HG02678 (cell line): ENCODE measurements around the gene BRAP.
"Not testable (repeated sequence)": the region's sequence is repeated elsewhere in the genome, so short reads cannot be mapped to it uniquely, and the experiment has no call there.

ENCODE experiments used
- ATAC-seq: cut with Tn5 transposase; IDR thresholded peaks from one replicate; pipeline ENCODE4 v1.9.1; 2021; ENCODE audit warnings: mild to moderate bottlenecking, moderate library complexity; ENCODE audit not compliant: unreplicated experiment

BRAP gene

DNA sequence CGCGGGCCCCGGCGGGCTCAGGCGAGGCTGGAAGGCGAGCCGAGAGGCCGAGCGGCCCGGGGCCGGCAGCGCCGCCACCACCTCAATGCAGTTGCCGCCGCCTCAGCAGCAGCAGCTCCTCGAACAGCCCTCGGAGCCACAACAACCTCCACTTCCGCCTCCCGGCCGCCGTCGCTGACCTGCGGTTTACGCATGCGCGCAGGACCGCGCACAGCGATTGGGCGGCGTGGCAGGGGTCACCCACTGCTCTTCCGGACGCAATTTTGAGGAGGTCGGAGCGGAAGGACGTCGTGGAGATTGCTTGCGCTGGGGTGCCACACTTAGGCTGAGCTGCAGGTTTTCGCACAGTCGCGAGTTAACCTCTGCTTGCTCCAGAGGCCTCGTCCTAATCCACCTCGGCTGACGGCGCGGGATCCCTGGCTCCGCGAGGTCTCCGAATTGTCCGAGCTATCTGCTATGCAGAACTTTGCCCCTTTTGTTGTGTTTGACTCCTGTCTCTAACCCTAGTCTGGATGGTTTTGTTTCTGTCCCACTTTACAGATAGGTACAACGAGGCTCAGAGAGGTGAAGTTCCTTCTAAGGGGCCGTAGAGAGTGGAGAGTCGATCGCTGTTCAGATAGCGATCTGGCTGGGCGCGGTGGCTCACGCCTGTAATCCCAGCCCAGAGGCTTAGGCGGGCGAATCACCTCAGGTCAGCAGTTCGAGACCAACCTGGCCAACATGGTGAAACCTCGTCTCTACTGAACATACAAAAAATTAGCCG is at the start of gene BRAP, which contains the start of gene ACAD10:
Gene BRAP (minus strand): TSS at position 146 of the 763 bp plus-strand sequence. CDS start 164 bp downstream, outside the sequence.
Gene ACAD10 (plus strand): TSS at position 243 of the 763 bp plus-strand sequence. CDS start 6,657 bp downstream, outside the sequence.
- peak; percentile 94 for ATAC-seq

GRCh38 chr12:111733340-111733915 is 47.7 kb upstream of the BRAP start:
- ATAC-seq: no peak

DNA sequence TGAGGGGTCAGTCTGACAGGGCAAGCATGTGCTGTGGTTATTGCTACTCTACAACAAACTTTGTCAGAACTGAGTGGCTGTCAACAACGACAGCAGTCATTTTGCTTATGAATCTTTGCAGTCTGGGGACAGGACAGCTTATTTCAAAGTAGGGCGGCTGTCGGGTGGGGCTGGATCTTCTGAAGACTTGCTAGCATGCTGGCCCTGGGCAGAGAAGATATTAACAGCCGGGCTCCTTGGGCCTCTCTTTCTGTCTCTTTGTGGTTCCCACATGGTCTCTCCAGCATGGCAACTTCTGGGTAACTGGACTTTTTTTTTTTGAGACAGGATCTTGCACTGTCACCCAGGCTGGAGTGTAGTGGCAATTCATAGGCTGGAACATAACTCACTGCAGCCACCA is 47.0 kb upstream of the BRAP start:
- no peak for ATAC-seq

GRCh38 chr12:111730420-111730819 is 44.7 kb upstream of the BRAP start:
- no peak for ATAC-seq

- no peak for ATAC-seq
These were observed 43.0 kb upstream of the BRAP start for GRCh38 chr12:111728795-111729194.

DNA sequence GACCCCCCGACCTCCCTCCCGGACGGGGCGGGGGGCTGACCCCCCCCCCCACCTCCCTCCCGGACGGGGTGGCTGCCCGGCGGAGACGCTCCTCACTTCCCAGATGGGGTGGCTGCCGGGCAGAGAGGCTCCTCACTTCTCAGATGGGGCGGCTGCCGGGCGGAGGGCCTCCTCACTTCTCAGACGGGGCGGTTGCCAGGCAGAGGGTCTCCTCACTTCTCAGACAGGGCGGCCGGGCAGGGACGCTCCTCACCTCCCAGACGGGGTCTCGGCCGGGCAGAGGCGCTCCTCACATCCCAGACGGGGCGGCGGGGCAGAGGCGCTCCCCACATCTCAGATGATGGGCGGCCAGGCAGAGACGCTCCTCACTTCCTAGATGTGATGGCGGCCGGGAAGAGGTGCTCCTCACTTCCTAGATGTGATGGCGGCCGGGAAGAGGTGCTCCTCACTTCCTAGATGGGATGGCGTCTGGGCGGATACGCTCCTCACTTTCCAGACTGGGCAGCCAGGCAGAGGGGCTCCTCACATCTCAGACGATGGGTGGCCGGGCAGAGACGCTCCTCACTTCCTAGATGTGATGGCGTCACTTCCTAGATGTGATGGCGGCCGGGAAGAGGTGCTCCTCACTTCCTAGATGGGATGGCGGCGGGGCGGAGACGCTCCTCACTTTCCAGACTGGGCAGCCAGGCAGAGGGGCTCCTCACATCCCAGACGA is 38.0 kb upstream of the BRAP start:
- ATAC-seq: not testable (repeated sequence)

DNA sequence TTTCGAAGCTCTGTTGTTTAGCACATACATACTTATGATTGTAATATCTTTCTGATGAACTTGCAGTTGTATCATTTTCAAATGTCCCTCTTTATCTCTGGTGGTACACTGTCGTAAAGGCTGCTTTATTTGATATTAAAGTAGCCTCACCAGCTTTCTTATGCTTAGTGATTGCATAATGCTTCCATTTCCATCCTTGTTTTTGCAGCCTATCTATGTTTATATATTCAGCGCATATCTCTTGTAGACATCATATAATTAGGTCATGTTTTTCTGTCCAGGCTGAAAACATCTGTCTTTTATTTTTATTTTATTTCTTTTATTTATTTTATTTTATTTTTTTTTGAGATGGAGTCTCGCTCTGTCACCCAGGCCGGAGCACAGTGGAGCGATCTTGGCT is 34.7 kb upstream of the BRAP start:
- no peak for ATAC-seq

GRCh38 chr12:111719316-111719715 is 33.6 kb upstream of the BRAP start:
- ATAC-seq: not testable (repeated sequence)

- no peak for ATAC-seq
These were observed 29.5 kb upstream of the BRAP start for GRCh38 chr12:111715279-111715678.

GRCh38 chr12:111706145-111706544 is 20.4 kb upstream of the BRAP start:
- ATAC-seq: no peak

- ATAC-seq: no peak
These were observed 19.9 kb upstream of the BRAP start for GRCh38 chr12:111705672-111706071.

GRCh38 chr12:111699962-111700361 is 14.2 kb upstream of the BRAP start:
- ATAC-seq: no peak

DNA sequence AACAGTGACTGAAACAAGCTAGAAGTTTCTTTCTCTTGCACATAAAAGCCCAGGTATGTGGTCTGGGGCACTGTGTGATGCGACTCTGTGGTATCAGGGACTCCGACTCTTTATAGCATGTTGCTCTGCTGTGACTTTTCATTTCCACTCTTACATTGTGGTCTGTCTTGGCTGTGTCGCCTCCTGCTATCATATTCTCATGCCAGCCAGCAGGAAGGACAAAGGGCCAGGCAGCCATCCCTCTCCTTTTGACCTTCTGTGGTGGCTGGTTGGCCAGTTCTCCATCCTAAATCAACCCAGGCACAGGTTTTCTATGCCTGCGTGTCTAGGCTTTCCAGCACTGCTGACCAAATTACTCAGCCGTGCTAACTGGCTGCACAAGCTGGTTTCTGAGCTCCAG is 8.1 kb upstream of the BRAP start:
- ATAC-seq: no peak

- ATAC-seq: no peak
These were observed 6.9 kb upstream of the BRAP start for GRCh38 chr12:111692575-111693210.

- no peak for ATAC-seq
These were observed 5.5 kb upstream of the BRAP start for GRCh38 chr12:111691262-111691661.

DNA sequence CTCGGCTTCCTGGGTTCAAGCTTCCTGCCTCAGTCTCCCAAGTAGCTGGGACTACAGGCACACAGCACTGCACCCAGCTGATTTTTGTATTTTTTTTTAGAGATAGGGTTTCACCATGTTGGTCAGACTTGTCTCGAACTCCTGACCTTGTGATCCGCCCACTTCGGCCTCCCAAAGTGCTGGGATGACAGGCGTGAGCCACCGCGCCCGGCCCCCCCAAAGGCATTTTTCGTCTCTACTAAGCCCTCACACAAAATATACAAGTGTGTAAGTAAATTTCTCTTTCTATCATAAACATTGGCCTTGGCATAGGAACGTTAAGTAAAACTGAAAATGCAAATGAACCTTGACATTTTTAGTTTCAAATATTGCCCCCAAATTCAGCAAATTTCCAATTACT is 2.2 kb upstream of the BRAP start:
- ATAC-seq: no peak

GRCh38 chr12:111687255-111687654 is 1.5 kb upstream of the BRAP start:
- ATAC-seq: no peak

DNA sequence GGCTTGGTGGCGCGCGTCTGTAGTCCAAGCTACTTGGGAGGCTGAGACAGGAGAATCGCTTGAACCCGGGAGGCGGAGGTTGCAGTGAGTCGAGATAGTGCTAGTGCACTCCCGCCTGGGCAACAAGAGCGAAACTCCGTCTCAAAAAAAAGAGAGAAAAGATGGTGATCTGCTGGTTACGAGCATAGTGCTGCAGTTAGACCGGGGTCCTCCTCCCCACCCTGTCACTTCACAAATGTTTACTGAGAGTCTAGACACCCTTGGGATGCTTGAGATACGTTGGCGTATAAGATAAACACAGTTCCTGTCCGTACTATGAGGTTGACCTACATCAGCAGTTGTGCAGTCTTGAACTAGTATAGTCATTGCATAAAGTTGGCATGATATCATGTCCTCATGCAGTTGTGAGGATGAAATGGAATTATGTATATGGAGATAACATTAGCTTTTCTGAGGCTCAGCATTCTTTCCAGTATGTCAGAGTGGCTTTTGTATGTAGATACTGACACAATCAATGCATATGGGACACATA is 884 bp upstream of the BRAP start:
- no peak for ATAC-seq

DNA sequence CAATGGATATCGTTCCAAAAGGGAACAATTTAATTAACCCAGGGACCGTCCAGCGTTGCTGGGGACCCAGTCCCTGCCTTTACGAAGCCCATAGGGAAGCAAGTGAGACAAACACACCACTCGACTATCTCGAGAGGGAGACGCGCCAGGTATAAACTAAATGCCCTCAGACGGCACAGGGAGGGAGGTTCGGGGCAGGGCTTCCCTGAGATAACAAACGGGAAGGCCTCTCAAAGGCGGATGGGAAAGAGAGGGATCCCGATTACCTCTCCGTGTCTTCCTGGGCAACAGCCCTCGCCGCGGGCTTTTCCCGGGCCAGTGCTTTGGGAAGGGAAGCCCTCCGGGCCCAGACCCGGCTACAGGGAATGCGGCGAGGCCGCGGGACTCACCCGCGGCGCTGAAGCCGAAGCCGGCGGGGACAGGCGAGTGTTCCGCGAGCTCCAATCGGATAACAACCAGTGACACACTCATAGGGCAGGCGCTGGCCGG is 390 bp downstream of the BRAP start:
- ATAC-seq: no peak

- ATAC-seq: not testable (repeated sequence)
These were observed 1.1 kb downstream of the BRAP start for GRCh38 chr12:111684485-111685198.
